Measurements from ENCODE around the gene AGAP3.
A peak's percentile ranks its signal among the peaks of the same experiment; 100 is the strongest.

The AGAP3 gene

DNA sequence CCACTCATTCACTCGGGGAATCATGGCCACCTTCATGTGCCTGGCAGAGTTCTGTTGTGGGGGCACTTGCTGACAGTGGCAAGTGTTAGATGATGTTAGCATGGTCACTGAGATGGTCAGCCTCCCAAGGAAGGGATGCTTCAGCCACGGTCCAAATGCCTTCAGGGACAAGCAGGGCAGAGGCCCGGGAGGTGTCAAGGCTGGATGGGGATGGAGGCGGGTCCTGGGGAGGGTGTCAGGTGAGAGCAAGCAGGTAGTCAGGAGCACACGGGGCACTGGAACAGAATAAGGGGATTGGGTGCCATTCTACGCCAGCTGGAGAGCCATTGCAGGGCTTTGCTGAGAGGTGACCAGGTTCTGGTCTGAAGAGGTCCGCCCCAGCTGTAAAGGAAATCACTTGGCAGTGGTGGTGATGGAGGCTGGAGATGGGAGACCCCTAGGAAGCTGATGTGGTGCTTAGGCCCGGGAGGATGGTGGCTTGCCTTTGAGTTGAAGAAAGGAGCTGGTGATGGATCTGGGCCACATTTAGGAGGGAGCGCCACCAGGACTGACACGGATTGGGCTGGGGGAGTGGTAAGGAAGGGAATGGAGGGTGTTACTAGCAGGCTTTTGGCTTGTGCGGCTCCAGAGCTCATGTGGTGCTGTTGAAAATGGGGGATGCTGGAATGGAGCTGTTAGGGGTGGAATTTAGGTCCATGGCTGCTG is 24.1 kb downstream of the AGAP3 start:
- no peak for DNase-seq (ENCODE audit: low spot score)

GRCh38 chr7:151110941-151111645 is 24.8 kb downstream of the AGAP3 start:
- DNase-seq (ENCODE audit: low spot score): peak; percentile 81

DNA sequence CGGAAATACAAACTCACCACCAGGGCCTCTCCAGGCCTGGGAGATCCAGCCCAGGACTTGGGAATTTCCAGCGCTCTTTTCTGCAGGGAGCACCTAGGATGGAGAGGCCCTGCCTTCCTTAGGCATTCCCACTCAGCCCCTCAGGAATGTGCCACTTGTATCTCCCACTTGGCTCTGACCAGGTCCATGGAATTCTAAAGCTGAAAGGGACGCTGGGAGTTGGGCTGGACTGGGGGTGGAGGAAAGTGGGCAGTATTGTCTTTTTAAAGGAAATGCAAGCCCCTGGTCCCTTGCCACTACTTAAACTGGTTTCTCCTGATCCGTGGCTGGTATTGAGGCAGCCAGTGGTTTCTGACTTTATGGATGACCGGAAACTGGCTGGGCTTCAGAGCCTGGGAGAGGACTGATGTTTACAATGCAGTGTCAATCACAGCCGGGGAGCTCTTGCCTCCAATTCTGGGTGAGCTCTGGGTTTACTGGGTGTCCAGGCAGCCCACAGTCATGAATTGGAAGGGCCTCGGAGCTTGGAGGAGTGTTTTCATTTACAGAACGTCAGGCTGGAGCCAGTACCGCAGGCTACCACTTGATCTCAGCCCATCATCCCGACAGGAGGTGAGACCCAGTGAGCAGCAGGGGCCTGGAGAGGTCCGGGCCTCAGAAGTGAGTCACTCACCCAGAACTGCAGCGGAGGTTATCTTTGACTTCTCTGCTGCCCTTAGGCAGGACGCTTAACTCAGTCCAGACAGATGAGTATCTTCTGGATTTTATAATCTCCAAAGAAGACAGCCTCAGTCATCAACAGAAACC is 27.3 kb downstream of the AGAP3 start:
- no peak for DNase-seq (ENCODE audit: low spot score)

GRCh38 chr7:151114151-151115090 is 28.1 kb downstream of the AGAP3 start:
- DNase-seq (ENCODE audit: low spot score): no peak

DNA sequence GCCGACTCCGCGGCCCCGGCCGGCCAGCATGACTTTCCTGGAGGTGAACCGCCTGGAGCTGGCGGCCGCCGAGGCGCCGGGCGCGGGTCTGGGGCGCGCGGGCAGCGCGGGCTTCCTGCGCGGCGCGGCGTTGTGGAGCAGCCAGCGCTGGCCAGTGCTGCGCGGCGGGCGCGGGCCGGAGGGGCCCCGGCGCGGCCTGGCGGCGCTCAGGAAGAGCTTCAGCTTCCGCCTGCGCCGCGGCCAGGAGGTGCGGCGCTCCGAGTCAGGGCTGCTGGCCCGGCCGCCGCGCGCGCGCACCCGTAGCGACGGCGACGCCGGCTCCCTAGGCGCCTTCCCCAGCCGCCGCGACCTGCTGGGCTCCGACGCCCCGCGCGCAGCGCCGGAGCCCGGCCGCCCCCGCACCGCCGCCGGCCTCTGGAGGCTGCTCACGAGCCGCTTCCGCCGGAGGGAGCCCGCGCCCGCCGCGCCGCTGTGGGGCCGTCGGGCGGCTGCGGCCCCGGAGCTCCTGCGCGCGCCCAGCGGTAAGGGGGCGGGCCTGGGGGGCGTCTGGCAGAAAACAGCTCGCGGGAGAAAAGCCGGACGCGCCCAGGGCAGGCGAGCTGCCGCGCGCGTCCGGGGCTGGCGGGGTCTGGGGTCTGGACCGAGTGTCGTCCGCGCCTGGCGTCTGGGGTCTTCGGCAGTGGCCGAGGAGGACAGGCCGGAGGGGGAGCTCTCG is 29.0 kb downstream of the AGAP3 start:
- no peak for DNase-seq (ENCODE audit: low spot score)

DNA sequence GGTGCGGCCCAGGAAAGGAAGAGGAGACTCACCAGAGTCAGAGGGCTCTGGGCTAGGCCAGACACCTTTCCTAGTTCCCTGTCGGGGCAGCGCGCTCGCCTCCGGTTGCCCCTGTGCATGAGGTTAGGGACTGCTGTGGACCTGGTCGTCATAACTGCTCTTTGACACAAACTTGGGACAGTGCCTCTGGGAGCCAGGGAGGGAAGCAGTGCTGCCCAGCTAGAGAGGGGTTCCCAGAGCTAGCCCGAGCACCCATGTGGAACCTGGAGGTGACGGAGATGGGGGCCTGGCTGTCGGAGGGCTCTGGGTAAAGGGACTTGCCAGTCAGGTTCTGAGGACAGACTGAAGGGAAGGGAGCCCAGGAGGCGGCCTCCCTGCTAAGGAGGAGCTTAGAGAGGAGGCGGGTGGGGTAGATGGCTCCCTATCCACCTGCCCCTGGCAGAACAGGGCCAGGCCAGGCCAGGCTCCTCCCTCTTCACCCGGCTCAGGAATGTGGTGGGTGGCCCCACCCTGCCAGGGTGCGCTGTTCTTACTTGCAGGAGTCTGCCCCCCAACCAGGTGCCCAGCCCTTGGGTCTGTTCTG is 29.7 kb downstream of the AGAP3 start:
- DNase-seq (ENCODE audit: low spot score): no peak

DNA sequence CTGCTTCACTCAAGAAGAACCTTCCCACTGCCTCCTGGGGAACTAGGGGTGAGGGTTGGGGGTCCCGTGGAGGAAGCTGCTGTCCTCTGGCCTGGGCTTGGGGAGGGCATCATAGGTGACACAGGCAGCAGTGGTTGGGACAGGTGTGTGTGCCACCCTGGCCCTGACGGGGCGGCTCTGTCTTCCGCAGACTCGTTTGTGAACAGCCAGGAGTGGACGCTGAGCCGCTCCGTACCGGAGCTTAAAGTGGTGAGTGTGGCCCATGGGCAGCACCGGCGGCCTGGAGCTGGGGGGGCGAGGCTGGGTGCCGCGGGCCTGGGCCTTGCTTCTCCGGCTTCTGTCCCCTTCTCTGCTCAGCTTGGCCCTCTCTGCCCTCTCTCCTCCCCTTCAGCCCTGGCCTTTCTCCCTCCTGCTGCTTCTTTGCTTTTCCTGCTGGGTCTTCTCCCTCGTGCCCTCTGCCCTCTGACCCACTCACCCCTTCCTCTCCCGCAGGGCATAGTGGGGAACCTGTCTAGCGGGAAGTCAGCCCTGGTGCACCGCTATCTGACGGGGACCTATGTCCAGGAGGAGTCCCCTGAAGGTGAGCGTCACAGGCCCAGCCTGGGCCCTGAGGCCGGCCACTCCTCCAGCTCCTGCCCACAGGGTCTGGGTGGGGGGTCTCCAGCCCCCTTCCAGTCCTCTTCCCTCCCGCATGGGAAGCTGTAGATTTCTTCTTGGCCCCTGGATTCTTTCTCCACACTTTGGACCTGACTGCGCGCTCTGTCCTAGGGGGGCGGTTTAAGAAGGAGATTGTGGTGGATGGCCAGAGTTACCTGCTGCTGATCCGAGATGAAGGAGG is 30.5 kb downstream of the AGAP3 start:
- no peak for DNase-seq (ENCODE audit: low spot score)

DNA sequence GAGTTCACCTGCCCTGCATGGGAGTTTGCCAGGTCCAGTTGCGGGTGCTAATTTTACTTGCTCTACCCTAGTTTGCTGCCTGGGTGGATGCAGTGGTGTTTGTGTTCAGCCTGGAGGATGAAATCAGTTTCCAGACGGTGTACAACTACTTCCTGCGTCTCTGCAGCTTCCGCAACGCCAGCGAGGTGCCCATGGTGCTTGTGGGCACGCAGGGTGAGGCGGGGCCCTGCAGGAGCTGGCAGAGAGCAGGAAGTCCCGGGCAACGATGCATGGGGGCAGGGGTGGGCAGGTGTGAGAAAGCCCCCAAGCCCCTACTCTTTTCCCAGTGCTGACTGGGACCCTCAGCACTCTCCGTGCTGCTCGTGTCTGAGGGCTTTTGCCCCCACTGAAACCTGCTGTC is 31.3 kb downstream of the AGAP3 start:
- no peak for DNase-seq (ENCODE audit: low spot score)

DNA sequence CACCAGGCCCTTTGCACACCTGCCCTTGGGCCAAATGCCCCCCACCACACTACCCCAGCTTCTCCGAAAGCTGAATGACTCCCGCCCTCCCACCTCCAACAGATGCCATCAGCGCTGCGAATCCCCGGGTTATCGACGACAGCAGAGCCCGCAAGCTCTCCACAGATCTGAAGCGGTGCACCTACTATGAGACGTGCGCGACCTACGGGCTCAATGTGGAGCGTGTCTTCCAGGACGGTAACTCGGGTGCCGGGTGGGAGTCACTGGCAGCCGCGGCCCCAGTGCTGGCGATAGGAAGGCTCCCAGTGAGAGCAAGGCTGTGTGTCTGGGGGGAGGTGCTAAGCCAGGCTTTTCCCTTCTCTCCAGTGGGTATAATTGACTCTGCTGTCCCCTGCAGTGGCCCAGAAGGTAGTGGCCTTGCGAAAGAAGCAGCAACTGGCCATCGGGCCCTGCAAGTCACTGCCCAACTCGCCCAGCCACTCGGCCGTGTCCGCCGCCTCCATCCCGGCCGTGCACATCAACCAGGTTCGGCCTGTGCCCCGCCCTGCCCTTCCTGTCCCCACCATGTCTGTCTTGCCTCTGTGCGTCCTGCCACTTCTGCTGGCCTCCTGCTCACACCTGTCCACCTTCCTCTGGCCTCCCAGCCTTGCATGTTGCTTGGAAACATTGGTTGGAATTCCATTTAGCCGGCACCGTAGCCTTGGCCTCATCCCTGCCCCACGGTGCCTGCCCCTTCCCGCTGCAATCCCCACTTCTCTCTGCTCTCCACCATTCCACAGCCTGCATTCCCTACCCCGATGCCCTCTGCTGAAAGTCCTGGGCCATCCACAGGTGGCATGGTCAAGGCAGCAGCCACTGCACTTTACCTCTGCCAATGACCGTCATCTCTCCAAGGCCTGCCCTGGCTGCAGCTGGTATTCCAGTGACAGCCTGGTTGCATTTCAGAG is 32.1 kb downstream of the AGAP3 start:
- DNase-seq (ENCODE audit: low spot score): no peak

DNA sequence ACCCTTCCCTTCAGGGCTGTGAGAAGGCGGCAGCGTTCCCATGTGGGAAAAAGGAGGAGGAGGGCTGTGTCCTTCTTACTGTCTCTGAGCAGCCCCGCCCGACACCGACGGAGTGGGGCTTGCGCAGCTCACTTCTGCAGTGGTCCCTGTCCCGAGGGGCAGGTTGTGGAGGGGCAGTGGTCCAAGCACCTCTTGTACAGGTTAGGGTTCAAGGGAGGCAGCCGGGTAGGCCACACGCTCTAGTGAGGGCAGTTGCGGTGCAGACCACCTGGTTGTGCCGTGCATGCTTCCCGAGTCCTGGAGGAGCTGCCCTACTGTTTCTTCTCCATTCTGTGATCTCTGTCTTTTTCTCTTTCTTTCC is 32.8 kb downstream of the AGAP3 start:
- DNase-seq (ENCODE audit: low spot score): no peak

DNA sequence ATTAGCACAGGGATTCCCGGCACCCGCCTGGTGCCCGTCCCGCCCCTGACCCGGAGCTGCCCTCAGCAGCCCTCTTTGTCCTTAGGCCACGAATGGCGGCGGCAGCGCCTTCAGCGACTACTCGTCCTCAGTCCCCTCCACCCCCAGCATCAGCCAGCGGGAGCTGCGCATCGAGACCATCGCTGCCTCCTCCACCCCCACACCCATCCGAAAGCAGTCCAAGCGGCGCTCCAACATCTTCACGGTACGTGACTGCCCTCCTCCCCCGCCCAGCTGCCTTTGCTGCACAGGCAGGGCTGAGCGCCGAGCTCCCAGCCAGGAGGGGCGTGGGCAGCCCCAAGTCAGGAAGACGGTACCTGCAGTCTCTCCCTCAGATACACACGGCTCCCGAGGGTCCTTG is 33.6 kb downstream of the AGAP3 start:
- DNase-seq (ENCODE audit: low spot score): no peak

DNA sequence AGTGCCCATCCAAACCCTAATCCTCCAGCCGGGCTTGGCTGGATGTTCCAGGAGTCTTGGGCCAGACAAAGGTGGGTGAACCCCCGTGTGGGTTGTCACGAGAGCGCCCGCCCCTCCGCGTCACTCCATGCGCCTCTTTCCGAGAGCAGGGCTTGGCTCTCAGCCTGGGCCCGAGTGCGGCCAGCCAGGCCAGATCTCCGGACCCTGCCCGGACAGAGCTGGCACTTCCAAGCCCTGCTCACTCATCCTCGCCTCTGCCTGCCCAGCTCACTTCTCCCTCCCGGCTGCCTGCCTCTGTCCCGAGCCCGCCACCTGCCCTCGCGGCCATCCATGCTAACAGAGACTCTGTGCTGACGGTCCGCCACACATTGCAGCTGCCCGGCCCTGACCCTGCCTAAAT is 34.6 kb downstream of the AGAP3 start:
- no peak for DNase-seq (ENCODE audit: low spot score)

DNA sequence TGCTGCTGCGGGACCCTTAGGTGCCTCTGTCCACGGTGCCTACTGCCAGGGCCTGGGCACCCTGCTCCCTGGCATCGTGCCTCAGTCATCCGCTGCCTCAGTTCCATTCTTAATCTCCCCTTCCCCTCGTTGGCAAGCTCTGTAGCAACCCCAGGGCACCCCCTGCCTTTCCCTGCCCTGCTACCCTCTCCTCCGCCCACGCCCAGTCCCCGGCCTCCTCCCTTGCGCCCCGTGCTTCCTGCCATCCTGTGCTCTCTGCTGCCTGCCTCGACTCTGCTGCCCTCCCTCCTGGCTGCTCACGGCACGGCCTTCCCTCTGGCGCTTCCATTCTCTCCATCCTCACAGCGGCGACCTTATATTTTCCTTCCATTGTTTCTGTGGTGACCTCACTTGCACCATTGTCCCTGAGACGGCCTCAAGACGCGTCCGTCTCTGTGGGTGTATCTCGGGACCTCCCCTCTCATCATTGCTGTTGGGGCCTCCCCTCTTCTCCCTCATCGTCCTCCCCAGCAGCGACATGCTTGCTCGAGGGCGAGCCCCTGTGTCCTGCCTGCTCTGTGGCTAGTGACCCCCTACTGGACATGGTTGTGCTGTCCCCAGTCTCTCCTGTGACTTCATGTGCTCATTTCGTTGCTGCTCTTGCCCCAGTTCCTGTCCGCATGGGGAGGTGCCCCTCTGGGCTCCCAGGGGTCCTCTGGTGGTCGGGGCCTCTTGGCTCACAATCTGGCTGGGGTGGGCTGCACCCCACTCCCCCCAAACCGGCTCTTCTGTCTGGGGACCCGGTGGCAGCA is 35.3 kb downstream of the AGAP3 start:
- no peak for DNase-seq (ENCODE audit: low spot score)

DNA sequence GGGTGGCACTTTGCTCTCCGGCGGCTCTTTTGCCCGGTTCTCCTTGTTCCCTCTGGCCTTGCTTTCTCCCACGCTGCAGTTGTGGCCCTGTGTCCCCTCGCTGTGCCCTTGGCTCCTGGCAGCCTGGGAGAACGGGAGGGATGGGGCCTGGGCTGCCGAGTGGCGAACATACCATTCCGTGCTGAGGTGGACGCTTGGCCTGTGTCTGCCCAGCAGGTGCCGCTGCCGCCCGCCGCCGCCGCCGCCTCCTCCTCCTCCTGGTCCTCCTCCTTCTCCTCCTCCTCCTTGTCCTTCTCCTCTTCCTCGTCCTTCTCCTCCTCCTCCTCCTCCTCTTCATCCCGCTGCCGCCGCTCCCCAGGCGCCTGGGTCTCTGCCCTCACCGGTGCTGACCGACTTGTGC is 36.0 kb downstream of the AGAP3 start:
- DNase-seq (ENCODE audit: low spot score): no peak

- DNase-seq (ENCODE audit: low spot score): no peak
Observed at GRCh38 chr7:151122796-151123157, 36.5 kb downstream of the AGAP3 start.

DNA sequence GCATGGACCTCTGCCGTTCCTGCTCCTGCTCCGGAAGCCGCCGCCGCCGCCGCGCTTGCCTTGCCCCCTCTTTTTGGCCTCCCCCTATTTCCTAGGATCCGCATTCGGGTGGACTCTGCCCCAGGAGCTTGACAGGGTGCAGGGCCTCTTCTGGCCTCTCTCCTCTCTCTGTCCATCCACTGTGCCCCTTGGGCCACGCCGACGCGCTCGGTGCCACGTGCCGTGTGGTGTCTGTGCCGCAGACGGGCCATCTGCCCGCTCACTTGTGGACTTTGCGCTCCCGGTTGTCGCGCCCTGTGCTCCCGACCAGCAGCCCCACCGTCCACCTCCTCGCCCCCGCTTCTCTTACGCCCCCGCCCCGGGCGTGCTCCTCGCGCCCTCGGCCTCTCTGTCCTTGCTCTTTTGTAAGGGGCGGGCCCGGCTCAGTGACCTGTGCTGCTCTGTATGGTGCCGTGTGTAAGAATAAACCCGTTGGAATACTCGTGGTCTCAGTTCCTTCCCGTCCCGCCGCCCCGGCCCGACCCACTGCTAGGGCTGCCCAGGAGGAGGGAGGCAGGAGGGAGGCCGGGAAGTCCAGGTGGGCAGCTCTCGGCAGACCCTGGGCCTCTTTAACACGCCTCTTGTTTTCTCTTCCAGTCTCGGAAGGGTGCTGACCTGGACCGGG is 37.0 kb downstream of the AGAP3 start:
- no peak for DNase-seq (ENCODE audit: low spot score)

DNA sequence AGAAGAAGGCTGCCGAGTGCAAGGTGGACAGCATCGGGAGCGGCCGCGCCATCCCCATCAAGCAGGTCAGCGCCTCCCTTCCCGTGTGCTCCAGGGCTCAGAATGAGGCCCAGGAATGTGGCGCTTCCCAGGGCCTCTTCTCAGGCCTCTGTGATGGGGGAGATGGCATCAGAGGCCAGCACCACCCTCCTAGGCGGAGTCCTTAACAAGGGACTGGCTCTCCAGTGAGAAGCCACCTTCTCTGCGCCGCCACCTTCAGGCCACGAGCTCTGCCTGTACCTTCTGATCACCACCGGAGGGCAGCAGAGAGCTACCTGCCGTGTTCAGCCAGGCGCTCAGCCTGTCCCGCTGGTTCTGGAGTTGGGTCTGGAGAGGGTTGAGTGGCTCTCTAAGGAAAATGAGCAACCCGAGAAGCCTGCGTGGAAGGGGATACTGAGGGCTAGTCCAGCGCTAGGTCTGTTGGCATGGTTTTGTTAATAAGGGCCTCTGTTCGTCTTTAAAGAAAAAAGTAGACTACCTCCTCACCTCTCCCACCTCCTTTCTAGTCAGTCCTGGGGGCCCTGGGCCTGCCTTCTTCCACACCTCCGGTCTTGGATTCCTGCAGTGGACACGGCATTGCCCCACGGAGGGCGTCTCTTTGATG is 37.7 kb downstream of the AGAP3 start:
- DNase-seq (ENCODE audit: low spot score): peak; percentile 86
